GM12875 (cell line): ENCODE measurements around the gene MAPK8IP2.
"Not testable (repeated sequence)": the region's sequence is repeated elsewhere in the genome, so short reads cannot be mapped to it uniquely, and the experiment has no call there.

ENCODE experiments used
- H3K4me3 ChIP-seq: one replicate; pipeline ENCODE4 v1.5.1; 2011; ENCODE audit warnings: low read depth, low read length, control low read depth
- CTCF ChIP-seq: IDR thresholded peaks from 2 replicates; pipeline ENCODE4 v1.5.1; 2011; ENCODE audit warnings: low read depth, mild to moderate bottlenecking, control low read depth, inconsistent platforms, low read length, moderate library complexity, borderline replicate concordance; ENCODE audit not compliant: insufficient read depth

The MAPK8IP2 gene

GRCh38 chr22:50610041-50610451 lies 9.5 kb downstream of the MAPK8IP2 start:
- TF ChIP-seq CTCF: no peak
- no peak overlapping the region for H3K4me3 ChIP-seq

GRCh38 chr22:50610581-50610980 lies 10.0 kb downstream of the MAPK8IP2 start:
- no peak for TF ChIP-seq CTCF
- H3K4me3 ChIP-seq: no peak overlapping the region

- no peak overlapping the region for H3K4me3 ChIP-seq
- TF ChIP-seq CTCF: no peak
Observed at GRCh38 chr22:50611341-50612060, 10.9 kb downstream of the MAPK8IP2 start.

GRCh38 chr22:50612168-50612527 lies 11.6 kb downstream of the MAPK8IP2 start:
- TF ChIP-seq CTCF: no peak
- no peak overlapping the region for H3K4me3 ChIP-seq

- TF ChIP-seq CTCF: no peak
- H3K4me3 ChIP-seq: no peak overlapping the region
Observed at GRCh38 chr22:50612528-50613221, 12.1 kb downstream of the MAPK8IP2 start.

- no peak overlapping the region for H3K4me3 ChIP-seq
- TF ChIP-seq CTCF: no peak
Observed at GRCh38 chr22:50613291-50613981, 12.8 kb downstream of the MAPK8IP2 start.

GRCh38 chr22:50614296-50614695 lies 13.7 kb downstream of the MAPK8IP2 start:
- H3K4me3 ChIP-seq: not testable (repeated sequence)
